HepG2 (cell line): ENCODE data around the gene ARHGAP5. TPM values are rescaled to one million over a fixed set of nuclear protein-coding genes. Genes with fewer than 3 reads are reported as not detected.

Source experiments
- ATAD3A ChIP-seq: sonication (generic); formaldehyde crosslinking; IDR thresholded peaks from 2 replicates; pipeline ENCODE4 v1.4.0; 2020; ENCODE audit warnings: missing genetic modification reagents
- CEBPG ChIP-seq: IDR thresholded peaks from 2 replicates; pipeline ENCODE4 v1.6.1; 2016
- GTF2F1 ChIP-seq: fragments of 150-350 bp; IDR thresholded peaks from 2 replicates; pipeline ENCODE4 v1.6.1; 2014; ENCODE audit warnings: low read length
- KLF13 ChIP-seq: sonication (generic); formaldehyde crosslinking; IDR thresholded peaks from 2 replicates; pipeline ENCODE4 v1.4.0; 2020; ENCODE audit warnings: mild to moderate bottlenecking, missing genetic modification reagents
- MAFK ChIP-seq, 2 experiments: IDR thresholded peaks in 1 of 2; conservative IDR thresholded peaks in 1 of 2; 2 replicates each; pipeline ENCODE4 v1.6.1; 2011; ENCODE audit warnings: improper control_type of control experiment in 2 of 2, low read length in 2 of 2
- NFATC3 ChIP-seq: sonication (generic); formaldehyde crosslinking; IDR thresholded peaks from 2 replicates; pipeline ENCODE4 v1.5.1; 2020; ENCODE audit warnings: mild to moderate bottlenecking, missing genetic modification reagents
- NR2F2 ChIP-seq: IDR thresholded peaks from 2 replicates; pipeline ENCODE4 v1.6.1; 2012; ENCODE audit warnings: low read depth, inconsistent platforms, borderline replicate concordance
- ZFP1 ChIP-seq: IDR thresholded peaks from 2 replicates; pipeline ENCODE4 v1.6.1; 2016
- ZFP41 ChIP-seq: sonication (generic); formaldehyde crosslinking; IDR thresholded peaks from 2 replicates; pipeline ENCODE4 v1.4.0; 2020; ENCODE audit warnings: mild to moderate bottlenecking, missing genetic modification reagents, borderline replicate concordance
- ZFP62 ChIP-seq: sonication (generic); formaldehyde crosslinking; IDR thresholded peaks from 2 replicates; pipeline ENCODE4 v1.4.0; 2020; ENCODE audit warnings: missing genetic modification reagents
- ZNF430 ChIP-seq: sonication (generic); formaldehyde crosslinking; IDR thresholded peaks from 2 replicates; pipeline ENCODE4 v1.9.0; 2021; ENCODE audit warnings: mild to moderate bottlenecking, missing genetic modification reagents
- ZNF619 ChIP-seq: sonication (generic); formaldehyde crosslinking; IDR thresholded peaks from 2 replicates; pipeline ENCODE4 v1.4.0; 2020; ENCODE audit warnings: mild to moderate bottlenecking, missing genetic modification reagents
- ZNF75D ChIP-seq: sonication (generic); formaldehyde crosslinking; IDR thresholded peaks from 2 replicates; pipeline ENCODE4 v1.8.1; 2023; ENCODE audit warnings: missing genetic modification reagents, mild to moderate bottlenecking, borderline replicate concordance
- ZNF891 ChIP-seq: sonication (generic); formaldehyde crosslinking; IDR thresholded peaks from 2 replicates; pipeline ENCODE4 v1.5.0; 2020; ENCODE audit warnings: mild to moderate bottlenecking, missing genetic modification reagents
- polyA plus RNA-seq, 8 experiments: library from polyadenylated mRNA; depleted of rRNA in 3 of 8; stranded (reverse) in 7 of 8; unstranded in 1 of 8; fragments of >200 nt; fragmentation: Illumina TruSeq in 4 of 8; extraction: Trizol in 4 of 8; gene quantifications; 2 replicates each; pipeline versions ENCODE4 v1.2.1 to v1.2.3, GENCODE V29; 2011 to 2016; ENCODE audit warnings: low read depth in 4 of 8, missing spikeins in 1 of 8, mixed read lengths in 1 of 8; ENCODE audit not compliant: insufficient read depth in 1 of 8
- total RNA-seq, 5 experiments: library from RNA; depleted of rRNA; stranded (reverse); fragments of >200 nt; fragmentation: Illumina TruSeq; extraction: Trizol; gene quantifications; 2 replicates each; pipeline ENCODE4 v1.2.3, GENCODE V29; 2016; ENCODE audit warnings: low read depth in 1 of 5
- TF ChIP-seq, protein P1 (sequence below): sonication (generic); formaldehyde crosslinking; IDR thresholded peaks from 2 replicates; pipeline ENCODE4 v1.4.0; 2020; ENCODE audit warnings: mild to moderate bottlenecking, missing genetic modification reagents
- TF ChIP-seq, protein P2 (sequence below): sonication (generic); formaldehyde crosslinking; IDR thresholded peaks from one replicate; pipeline ENCODE4 v1.5.1; 2020; ENCODE audit warnings: mild to moderate bottlenecking, missing genetic modification reagents; ENCODE audit errors: not compliant biosample characterization
- TF ChIP-seq, protein P3 (sequence below): sonication (generic); formaldehyde crosslinking; IDR thresholded peaks from 2 replicates; pipeline ENCODE4 v1.4.0; 2020; ENCODE audit warnings: mild to moderate bottlenecking, low read depth, missing genetic modification reagents
- TF ChIP-seq, protein P4 (sequence below): sonication (generic); formaldehyde crosslinking; IDR thresholded peaks from 2 replicates; pipeline ENCODE4 v1.4.0; 2020; ENCODE audit warnings: missing genetic modification reagents, borderline replicate concordance

Gene ARHGAP5
- total and polyA plus RNA-seq, 2 of the 13 experiments (the other 11 are each of a cell fraction or from before 2014, with no cell fraction given) = 33.7 to 144 TPM

DNA sequence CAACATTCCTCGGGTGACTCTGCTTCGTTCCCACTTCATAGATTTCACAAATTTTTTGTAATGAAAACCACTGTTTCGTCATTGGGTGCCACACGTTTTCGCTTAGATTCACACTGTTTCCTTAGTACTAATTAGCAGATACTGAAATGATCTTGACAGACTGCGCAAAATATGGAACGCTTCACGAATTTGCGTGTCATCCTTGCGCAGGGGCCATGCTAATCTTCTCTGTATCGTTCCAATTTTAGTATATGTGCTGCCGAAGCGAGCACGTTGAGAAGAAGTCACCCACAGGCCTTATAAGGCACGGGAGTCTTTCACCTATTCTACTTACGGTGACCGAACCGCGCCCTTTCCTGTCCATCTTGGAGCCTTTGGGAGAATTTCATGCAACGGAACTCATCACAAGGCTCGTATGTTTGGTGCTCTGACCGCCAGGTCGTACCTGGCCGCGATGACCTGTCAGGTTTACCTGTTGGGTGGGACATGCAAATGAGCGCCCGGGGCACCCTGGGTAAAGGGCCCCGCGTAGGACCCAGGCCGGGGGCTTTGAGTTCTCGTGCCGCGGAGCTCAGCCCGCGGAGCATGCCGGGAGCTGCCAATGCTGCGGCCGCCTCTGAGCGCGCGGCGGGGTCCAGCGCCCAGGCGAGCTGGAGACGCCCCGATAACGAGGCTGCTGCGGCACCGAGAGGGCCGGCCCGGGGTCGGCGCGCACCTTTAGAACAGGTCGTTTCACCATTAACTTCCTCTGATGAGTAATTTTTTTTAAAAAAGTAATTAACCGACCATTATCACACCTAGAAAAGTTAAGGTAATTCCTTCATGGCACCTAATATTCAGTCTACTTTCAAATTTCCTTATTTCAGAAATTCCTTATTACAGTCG lies 126.1 kb downstream of the ARHGAP5 start, which contains the start of gene RNU6-8 (continued):
- TF ChIP-seq NR2F2 (no peak), KLF13 (CRISPR knock-in tag) (0 out of 2 replicates have a peak, but pooled peaks have one; percentile 80), ZFP62 (CRISPR knock-in tag) (peak; percentile 82; the same call in 1 of the 2 replicates), ZNF891 (CRISPR knock-in tag) (no peak), GTF2F1 (no peak), MAFK (conservative IDR thresholded peaks at IDR 0.05 in 1 of 2, IDR thresholded peaks at IDR 0.05 in 1 of 2; ENCODE audit: low read length in 2 of 2) (no peak), ZFP1 (CRISPR knock-in tag) (no peak), ZFP41 (CRISPR knock-in tag) (peak; percentile 60; the same call in 1 of the 2 replicates), CEBPG (CRISPR knock-in tag) (peak; percentile 63), NFATC3 (CRISPR knock-in tag) (peak; percentile 89), ZNF75D (no peak; the same call in 1 of the 2 replicates), ZNF619 (peak; percentile 88; the same call in 1 of the 2 replicates), ZNF430 (CRISPR knock-in tag) (peak; percentile 95), ATAD3A (CRISPR knock-in tag) (peak; percentile 94; the same call in 1 of the 2 replicates)
- TF ChIP-seq, protein P1, sequence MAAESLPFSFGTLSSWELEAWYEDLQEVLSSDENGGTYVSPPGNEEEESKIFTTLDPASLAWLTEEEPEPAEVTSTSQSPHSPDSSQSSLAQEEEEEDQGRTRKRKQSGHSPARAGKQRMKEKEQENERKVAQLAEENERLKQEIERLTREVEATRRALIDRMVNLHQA (CRISPR knock-in tag) = no peak
- TF ChIP-seq, protein P2, sequence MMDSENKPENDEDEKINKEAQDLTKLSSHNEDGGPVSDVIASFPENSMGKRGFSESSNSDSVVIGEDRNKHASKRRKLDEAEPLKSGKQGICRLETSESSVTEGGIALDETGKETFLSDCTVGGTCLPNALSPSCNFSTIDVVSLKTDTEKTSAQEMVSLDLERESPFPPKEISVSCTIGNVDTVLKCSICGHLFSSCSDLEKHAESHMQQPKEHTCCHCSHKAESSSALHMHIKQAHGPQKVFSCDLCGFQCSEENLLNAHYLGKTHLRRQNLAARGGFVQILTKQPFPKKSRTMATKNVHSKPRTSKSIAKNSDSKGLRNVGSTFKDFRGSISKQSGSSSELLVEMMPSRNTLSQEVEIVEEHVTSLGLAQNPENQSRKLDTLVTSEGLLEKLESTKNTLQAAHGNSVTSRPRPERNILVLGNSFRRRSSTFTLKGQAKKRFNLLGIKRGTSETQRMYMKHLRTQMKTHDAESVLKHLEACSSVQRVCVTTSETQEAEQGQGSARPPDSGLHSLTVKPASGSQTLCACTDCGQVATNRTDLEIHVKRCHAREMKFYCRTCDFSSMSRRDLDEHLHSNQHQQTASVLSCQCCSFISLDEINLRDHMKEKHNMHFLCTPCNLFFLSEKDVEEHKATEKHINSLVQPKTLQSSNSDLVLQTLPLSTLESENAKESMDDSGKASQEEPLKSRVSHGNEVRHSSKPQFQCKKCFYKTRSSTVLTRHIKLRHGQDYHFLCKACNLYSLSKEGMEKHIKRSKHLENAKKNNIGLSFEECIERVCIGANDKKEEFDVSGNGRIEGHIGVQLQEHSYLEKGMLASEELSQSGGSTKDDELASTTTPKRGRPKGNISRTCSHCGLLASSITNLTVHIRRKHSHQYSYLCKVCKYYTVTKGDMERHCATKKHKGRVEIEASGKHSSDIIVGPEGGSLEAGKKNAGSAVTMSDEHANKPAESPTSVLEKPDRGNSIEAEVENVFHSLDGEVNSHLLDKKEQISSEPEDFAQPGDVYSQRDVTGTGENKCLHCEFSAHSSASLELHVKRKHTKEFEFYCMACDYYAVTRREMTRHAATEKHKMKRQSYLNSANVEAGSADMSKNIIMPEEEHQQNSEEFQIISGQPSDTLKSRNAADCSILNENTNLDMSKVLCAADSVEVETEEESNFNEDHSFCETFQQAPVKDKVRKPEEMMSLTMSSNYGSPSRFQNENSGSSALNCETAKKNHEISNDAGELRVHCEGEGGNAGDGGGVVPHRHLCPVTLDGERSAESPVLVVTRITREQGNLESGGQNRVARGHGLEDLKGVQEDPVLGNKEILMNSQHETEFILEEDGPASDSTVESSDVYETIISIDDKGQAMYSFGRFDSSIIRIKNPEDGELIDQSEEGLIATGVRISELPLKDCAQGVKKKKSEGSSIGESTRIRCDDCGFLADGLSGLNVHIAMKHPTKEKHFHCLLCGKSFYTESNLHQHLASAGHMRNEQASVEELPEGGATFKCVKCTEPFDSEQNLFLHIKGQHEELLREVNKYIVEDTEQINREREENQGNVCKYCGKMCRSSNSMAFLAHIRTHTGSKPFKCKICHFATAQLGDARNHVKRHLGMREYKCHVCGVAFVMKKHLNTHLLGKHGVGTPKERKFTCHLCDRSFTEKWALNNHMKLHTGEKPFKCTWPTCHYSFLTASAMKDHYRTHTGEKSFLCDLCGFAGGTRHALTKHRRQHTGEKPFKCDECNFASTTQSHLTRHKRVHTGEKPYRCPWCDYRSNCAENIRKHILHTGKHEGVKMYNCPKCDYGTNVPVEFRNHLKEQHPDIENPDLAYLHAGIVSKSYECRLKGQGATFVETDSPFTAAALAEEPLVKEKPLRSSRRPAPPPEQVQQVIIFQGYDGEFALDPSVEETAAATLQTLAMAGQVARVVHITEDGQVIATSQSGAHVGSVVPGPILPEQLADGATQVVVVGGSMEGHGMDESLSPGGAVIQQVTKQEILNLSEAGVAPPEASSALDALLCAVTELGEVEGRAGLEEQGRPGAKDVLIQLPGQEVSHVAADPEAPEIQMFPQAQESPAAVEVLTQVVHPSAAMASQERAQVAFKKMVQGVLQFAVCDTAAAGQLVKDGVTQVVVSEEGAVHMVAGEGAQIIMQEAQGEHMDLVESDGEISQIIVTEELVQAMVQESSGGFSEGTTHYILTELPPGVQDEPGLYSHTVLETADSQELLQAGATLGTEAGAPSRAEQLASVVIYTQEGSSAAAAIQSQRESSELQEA (CRISPR knock-in tag) = peak; percentile 78
- TF ChIP-seq, protein P3, sequence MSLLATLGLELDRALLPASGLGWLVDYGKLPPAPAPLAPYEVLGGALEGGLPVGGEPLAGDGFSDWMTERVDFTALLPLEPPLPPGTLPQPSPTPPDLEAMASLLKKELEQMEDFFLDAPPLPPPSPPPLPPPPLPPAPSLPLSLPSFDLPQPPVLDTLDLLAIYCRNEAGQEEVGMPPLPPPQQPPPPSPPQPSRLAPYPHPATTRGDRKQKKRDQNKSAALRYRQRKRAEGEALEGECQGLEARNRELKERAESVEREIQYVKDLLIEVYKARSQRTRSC (CRISPR knock-in tag) = no peak; the same call in 1 of the 2 replicates
- TF ChIP-seq, protein P4, sequence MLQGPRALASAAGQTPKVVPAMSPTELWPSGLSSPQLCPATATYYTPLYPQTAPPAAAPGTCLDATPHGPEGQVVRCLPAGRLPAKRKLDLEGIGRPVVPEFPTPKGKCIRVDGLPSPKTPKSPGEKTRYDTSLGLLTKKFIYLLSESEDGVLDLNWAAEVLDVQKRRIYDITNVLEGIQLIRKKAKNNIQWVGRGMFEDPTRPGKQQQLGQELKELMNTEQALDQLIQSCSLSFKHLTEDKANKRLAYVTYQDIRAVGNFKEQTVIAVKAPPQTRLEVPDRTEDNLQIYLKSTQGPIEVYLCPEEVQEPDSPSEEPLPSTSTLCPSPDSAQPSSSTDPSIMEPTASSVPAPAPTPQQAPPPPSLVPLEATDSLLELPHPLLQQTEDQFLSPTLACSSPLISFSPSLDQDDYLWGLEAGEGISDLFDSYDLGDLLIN (CRISPR knock-in tag) = peak; percentile 93
